ENCODE measurements around the gene CELA3A.

- TF ChIP-seq CTCF (conservative IDR thresholded peaks at IDR 0.05 in 1 of 2, IDR thresholded peaks at IDR 0.05 in 1 of 2; ENCODE audit: extremely low read depth in 1 of 2, insufficient read depth in 1 of 2, low read depth in 1 of 2, low read length in 2 of 2) (peak in 1 of 2 donors; percentile 10), EZH2 (IDR thresholded peaks at IDR 0.05; ENCODE audit: borderline replicate concordance, low read length) (no peak)
Observed at GRCh38 chr1:22024485-22025367, 23.3 kb downstream of the CELA3A start.
